Breast epithelium (tissue), 4 donors: ENCODE data around the gene CADPS. TPM values are rescaled to one million over a fixed set of nuclear protein-coding genes. Genes with fewer than 3 reads are reported as not detected.

Experiments used
- DNase-seq, 2 donors: peaks; one replicate each; pipeline ENCODE4 v3.0.0-alpha.2; 2019; ENCODE audit warnings: low spot score in 2 of 2
- H3K27ac ChIP-seq, 2 donors: fragments of 200-600 bp; sonication (generic) in 1 of 2; one replicate each; pipeline ENCODE4 v1.5.1; 2016 to 2019; ENCODE audit warnings: mild to moderate bottlenecking in 1 of 2
- H3K27me3 ChIP-seq, 2 donors: fragments of 200-600 bp; sonication (generic) in 1 of 2; one replicate each; pipeline versions ENCODE4 v1.5.1 to v1.6.0; 2017 to 2019; ENCODE audit warnings: control low read depth in 1 of 2, mild to moderate bottlenecking in 1 of 2
- H3K36me3 ChIP-seq: fragments of 200-600 bp; one replicate; pipeline ENCODE4 v1.5.1; 2019
- H3K4me1 ChIP-seq, 2 donors: fragments of 200-600 bp; sonication (generic); one replicate each; pipeline ENCODE4 v1.5.1; 2016 to 2019; ENCODE audit warnings: control low read depth in 1 of 2
- H3K4me3 ChIP-seq, 3 donors: fragments of 200-600 bp; sonication (generic); 1 replicate in 2 of 3; 2 replicates in 1 of 3; pipeline ENCODE4 v1.5.1; 2016 to 2019; ENCODE audit warnings: mild to moderate bottlenecking in 3 of 3, moderate library complexity in 2 of 3
- H3K9me3 ChIP-seq, 2 donors: fragments of 200-600 bp; sonication (generic) in 1 of 2; one replicate each; pipeline ENCODE4 v1.5.1; 2016 to 2019; ENCODE audit warnings: control low read depth in 1 of 2
- POLR2A ChIP-seq: fragments of 450-650 bp; IDR thresholded peaks from one replicate; pipeline ENCODE4 v1.6.1; 2016; ENCODE audit warnings: antibody characterized with exemption, mild to moderate bottlenecking, moderate library complexity
- POLR2AphosphoS5 ChIP-seq, 3 donors: sonication (generic); formaldehyde crosslinking; IDR thresholded peaks; one replicate each; pipeline ENCODE4 v1.6.1; 2017; ENCODE audit warnings: antibody characterized with exemption in 3 of 3
- intact Hi-C: fragments of 100-400 bp; cut with DNase I; formaldehyde crosslinking; loops from one replicate; pipeline ENCODE4 v1.15.1; 2023; ENCODE audit warnings: low total_unique reads
- total RNA-seq, 3 donors: library from RNA; depleted of rRNA; stranded (reverse); fragments of >200 nt; gene quantifications; one replicate each; pipeline ENCODE4 v1.1.0, GENCODE V29; 2016
- TF ChIP-seq, protein P1 (sequence below), 3 donors: fragments of 450-650 bp; IDR thresholded peaks; one replicate each; pipeline ENCODE4 v1.5.1; 2016 to 2017; ENCODE audit warnings: antibody characterized with exemption in 3 of 3, mild to moderate bottlenecking in 3 of 3, moderate library complexity in 3 of 3

Gene CADPS
- total RNA-seq, 3 donors from 2014 or later = under 0.01 to 45.8 (median 0.15) TPM

DNA sequence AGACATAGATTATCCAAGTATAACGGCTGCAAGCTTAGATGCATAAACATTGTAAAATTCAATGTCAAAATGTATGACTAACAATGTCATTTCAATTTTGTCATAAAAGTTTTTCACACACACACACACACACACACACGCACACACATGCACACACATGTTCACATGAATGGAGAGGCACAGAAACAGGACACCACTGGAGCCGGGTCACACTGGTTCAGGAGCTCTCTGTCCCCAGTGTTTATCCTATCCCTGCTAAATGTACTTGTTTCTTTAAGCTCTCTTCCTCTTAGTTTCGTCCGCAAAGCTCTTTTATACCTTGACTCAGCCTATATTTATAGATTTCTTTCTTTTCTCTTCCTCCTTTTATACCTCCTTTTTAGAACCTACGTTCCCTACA, 249.9 kb downstream of the CADPS start:
- H3K27ac ChIP-seq = no peak overlapping the region
- H3K4me1 ChIP-seq = no peaks in the 10 kb centered on the region
- no peak for TF ChIP-seq POLR2A
- TF ChIP-seq, protein P1, sequence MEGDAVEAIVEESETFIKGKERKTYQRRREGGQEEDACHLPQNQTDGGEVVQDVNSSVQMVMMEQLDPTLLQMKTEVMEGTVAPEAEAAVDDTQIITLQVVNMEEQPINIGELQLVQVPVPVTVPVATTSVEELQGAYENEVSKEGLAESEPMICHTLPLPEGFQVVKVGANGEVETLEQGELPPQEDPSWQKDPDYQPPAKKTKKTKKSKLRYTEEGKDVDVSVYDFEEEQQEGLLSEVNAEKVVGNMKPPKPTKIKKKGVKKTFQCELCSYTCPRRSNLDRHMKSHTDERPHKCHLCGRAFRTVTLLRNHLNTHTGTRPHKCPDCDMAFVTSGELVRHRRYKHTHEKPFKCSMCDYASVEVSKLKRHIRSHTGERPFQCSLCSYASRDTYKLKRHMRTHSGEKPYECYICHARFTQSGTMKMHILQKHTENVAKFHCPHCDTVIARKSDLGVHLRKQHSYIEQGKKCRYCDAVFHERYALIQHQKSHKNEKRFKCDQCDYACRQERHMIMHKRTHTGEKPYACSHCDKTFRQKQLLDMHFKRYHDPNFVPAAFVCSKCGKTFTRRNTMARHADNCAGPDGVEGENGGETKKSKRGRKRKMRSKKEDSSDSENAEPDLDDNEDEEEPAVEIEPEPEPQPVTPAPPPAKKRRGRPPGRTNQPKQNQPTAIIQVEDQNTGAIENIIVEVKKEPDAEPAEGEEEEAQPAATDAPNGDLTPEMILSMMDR (IDR thresholded peaks at IDR 0.05) = no peak
- TF ChIP-seq POLR2AphosphoS5 (IDR thresholded peaks at IDR 0.05) = no peak
- H3K27me3 ChIP-seq = no peaks in the 10 kb centered on the region
- H3K9me3 ChIP-seq = no peaks in the 10 kb centered on the region
- no peaks in the 10 kb centered on the region for H3K36me3 ChIP-seq
- DNase-seq = no peak
- H3K4me3 ChIP-seq = no peak overlapping the region
- intact Hi-C loops = no loop called here

DNA sequence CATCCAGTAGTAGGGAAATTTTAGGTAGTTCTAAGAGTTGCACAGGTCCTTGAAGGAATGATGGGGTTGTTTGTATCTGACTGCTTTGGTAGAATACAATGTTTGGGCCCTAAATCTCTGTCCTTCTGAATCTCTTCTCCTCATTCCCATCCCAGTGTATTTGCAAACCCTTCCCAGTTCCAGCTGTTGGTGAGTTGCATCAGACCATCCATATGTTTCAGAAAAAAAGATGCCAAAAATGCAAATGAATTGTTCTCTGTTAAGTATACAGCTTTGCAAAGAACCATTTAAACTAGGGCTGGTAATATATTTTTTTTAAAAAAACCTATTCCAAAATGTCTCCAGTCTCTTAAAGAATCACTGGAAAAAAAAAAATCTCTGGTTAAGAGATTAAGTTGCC, 251.0 kb downstream of the CADPS start:
- Histone ChIP-seq H3K4me3 (no peak overlapping the region), H3K27ac (no peak overlapping the region), H3K9me3 (no peaks in the 10 kb centered on the region), H3K36me3 (no peaks in the 10 kb centered on the region), H3K27me3 (no peaks in the 10 kb centered on the region), H3K4me1 (no peaks in the 10 kb centered on the region)
- TF ChIP-seq, protein P1 (IDR thresholded peaks at IDR 0.05) = no peak
- intact Hi-C loops = no loop called here
- no peak for DNase-seq

DNA sequence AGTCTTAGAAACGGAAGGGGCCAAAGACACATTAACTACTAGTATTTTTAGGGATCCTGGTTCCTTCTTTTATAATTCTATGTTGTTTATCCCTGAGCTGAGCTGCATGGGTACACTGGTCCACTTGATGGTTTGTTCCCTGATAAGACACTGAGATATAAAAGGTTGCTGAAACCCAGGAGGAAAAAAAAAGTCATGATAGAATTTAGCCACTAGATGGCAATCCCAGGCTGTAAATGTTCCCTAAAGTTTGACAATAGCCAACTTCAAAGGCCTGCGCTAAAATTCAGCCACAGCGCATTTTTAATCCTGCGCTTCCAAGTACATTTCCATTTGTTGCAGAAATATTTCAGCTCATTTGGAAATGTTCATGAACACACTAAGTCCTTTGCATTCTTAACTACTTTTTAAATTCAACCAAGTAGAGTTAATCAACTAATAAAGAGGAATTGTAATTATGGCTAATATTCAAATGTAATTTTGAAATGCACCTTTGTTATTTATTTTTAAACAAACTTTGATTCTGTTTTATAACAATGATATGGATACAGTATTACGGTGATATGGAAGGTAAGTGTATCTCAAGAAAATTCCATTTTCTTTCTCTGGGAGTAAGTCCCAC, 252.6 kb downstream of the CADPS start:
- Histone ChIP-seq H3K4me1 (no peaks in the 10 kb centered on the region), H3K36me3 (no peaks in the 10 kb centered on the region), H3K27me3 (no peaks in the 10 kb centered on the region), H3K27ac (no peak overlapping the region), H3K9me3 (no peaks in the 10 kb centered on the region), H3K4me3 (no peak overlapping the region)
- intact Hi-C loops = no loop called here
- no peak for DNase-seq
- TF ChIP-seq POLR2A (no peak), POLR2AphosphoS5 (IDR thresholded peaks at IDR 0.05) (no peak)
- TF ChIP-seq, protein P1 (IDR thresholded peaks at IDR 0.05) = peak; percentile 27 to 66 (median 46)

DNA sequence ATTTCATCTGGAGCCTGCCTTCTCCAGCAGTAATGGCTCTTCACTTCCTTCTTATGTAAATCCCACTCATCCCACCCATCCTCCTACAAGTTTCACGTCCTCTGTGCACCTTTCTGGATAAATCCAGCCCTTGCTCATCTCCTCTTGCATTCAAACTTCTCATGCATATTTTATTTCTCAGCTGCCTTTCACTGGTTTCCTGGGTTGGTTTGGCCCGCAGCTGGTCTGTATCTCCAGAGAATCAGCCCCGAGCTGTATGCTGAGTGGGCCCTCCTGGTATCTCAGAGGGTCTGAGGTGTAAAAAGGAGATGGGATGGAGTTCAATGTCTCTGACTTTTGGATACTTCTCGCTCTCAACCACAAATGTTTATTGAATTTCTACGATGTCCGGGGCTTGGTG, 253.3 kb downstream of the CADPS start:
- no peak overlapping the region for H3K4me3 ChIP-seq
- no peaks in the 10 kb centered on the region for H3K36me3 ChIP-seq
- no peaks in the 10 kb centered on the region for H3K9me3 ChIP-seq
- H3K4me1 ChIP-seq = no peaks in the 10 kb centered on the region
- TF ChIP-seq, protein P1 (IDR thresholded peaks at IDR 0.05) = no peak
- TF ChIP-seq POLR2AphosphoS5 (IDR thresholded peaks at IDR 0.05) (no peak), POLR2A (no peak)
- intact Hi-C loops = no loop called here
- no peak overlapping the region for H3K27ac ChIP-seq
- H3K27me3 ChIP-seq = no peaks in the 10 kb centered on the region
- no peak for DNase-seq

DNA sequence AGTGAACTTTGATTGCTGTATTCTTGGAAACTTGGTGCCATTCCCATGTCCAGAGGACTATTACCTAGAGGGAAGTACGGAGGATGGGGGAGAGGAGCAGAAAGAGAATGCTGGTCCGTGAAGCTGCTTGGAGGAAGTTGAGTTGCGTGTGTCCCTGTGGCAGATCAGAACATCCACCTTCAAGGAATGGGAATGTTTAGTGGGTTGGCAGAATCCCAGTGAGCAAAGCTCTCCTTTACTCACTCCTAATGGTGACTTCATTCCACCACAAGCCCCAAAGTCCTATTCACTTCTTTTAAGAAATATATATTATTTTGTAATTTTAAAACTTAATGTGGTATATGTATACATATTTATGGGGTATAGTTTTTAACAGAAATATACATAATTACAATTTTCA, 254.0 kb downstream of the CADPS start:
- TF ChIP-seq POLR2A (no peak), POLR2AphosphoS5 (IDR thresholded peaks at IDR 0.05) (no peak)
- TF ChIP-seq, protein P1 (IDR thresholded peaks at IDR 0.05) = no peak
- Histone ChIP-seq H3K4me1 (no peaks in the 10 kb centered on the region), H3K27me3 (no peaks in the 10 kb centered on the region), H3K36me3 (no peaks in the 10 kb centered on the region), H3K27ac (no peak overlapping the region), H3K4me3 (no peak overlapping the region), H3K9me3 (no peaks in the 10 kb centered on the region)
- no peak for DNase-seq
- intact Hi-C loops = no loop called here
